Hippocampal formation (tissue), 2 donors: Measurements from ENCODE around the gene UBA6.
"Not testable (repeated sequence)": the region's sequence is repeated elsewhere in the genome, so short reads cannot be mapped to it uniquely, and the experiment has no call there.

ENCODE experiments used
- DNase-seq, 2 donors: peaks; one replicate each; lab custom pipeline; 2025; lab: John Stamatoyannopoulos, UW

The UBA6 gene

GRCh38 chr4:67713529-67714247 is 12.7 kb upstream of the UBA6 start:
- DNase-seq, result no peak

GRCh38 chr4:67712650-67713528 is 11.9 kb upstream of the UBA6 start:
- DNase-seq, result no peak

GRCh38 chr4:67712000-67712625 is 11.2 kb upstream of the UBA6 start:
- no peak for DNase-seq

GRCh38 chr4:67706682-67707081 is 5.7 kb upstream of the UBA6 start:
- not testable (repeated sequence) for DNase-seq

- DNase-seq, result no peak
Measured at GRCh38 chr4:67704843-67705242, 3.9 kb upstream of the UBA6 start.

- no peak for DNase-seq
Measured at GRCh38 chr4:67702166-67702565, 1.2 kb upstream of the UBA6 start.

- peak in 1 of 2 donors; percentile 45 for DNase-seq
Measured at GRCh38 chr4:67701517-67701850, 529 bp upstream of the UBA6 start.

- peak in 1 of 2 donors; percentile 48 for DNase-seq
Measured at GRCh38 chr4:67700116-67700737, 728 bp downstream of the UBA6 start.

- DNase-seq, result no peak
Measured at GRCh38 chr4:67699603-67700002, 1.4 kb downstream of the UBA6 start.

GRCh38 chr4:67697860-67698687 is 2.9 kb downstream of the UBA6 start:
- DNase-seq, result no peak

- DNase-seq, result no peak
Measured at GRCh38 chr4:67696061-67696460, 4.9 kb downstream of the UBA6 start.

- no peak for DNase-seq
Measured at GRCh38 chr4:67694662-67695061, 6.3 kb downstream of the UBA6 start.

- DNase-seq, result no peak
Measured at GRCh38 chr4:67691328-67691727, 9.6 kb downstream of the UBA6 start.

- DNase-seq, result no peak
Measured at GRCh38 chr4:67687636-67688035, 13.3 kb downstream of the UBA6 start.

- DNase-seq, result no peak
Measured at GRCh38 chr4:67685532-67685859, 15.5 kb downstream of the UBA6 start.

GRCh38 chr4:67684839-67685531 is 16.0 kb downstream of the UBA6 start:
- no peak for DNase-seq

- no peak for DNase-seq
Measured at GRCh38 chr4:67682266-67682665, 18.7 kb downstream of the UBA6 start.

- no peak for DNase-seq
Measured at GRCh38 chr4:67680581-67681222, 20.3 kb downstream of the UBA6 start.

- no peak for DNase-seq
Measured at GRCh38 chr4:67678612-67679011, 22.3 kb downstream of the UBA6 start.

GRCh38 chr4:67674098-67674497 is 26.9 kb downstream of the UBA6 start:
- no peak for DNase-seq

GRCh38 chr4:67668315-67668714 is 32.6 kb downstream of the UBA6 start:
- DNase-seq, result no peak
